Measurements from ENCODE around the gene TTLL10.

TTLL10 gene

DNA sequence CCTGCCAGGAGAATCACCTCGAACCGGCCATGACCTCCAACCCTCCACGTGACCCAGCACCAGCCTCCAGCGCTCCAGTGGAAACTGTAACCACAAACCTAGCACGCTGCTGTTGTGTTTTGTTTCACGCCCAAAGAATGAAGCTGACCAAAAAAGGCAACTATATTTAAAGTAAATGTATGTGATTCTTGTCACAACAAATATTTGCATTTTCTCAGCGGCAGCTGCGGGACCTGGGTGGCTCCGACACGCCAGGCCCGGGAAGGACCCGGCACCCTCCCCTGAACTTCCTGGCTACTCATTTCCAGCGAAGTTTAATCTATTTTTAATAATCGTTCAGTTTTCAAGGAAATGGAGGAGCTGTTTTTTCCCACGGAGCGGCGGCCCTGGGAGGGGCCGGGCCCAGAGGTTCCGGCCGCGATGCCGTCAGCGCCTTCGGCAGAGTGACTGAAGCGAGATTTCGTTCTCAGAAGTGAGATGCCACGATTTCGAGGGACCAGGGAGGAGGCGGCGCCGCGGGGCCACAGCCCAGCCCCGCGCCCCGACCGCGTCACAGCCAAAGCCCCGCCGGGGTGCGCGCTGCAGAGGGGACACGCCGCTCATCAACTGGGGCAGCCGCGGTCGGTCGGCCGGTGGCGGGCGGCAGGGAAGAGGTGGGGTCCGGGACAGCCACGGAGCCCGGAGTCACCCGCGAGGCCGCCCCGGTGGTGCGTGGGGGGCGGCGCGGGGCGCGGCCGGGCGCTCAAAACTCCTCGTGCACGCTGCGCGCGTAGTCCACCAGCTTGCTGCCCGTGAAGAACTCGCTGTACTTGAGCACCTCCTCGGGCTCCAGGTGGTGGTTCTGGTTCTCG, 43.3 kb downstream of the TTLL10 start:
- DNase-seq (ENCODE audit: low spot score), result no peak
- TF ChIP-seq, protein P1, sequence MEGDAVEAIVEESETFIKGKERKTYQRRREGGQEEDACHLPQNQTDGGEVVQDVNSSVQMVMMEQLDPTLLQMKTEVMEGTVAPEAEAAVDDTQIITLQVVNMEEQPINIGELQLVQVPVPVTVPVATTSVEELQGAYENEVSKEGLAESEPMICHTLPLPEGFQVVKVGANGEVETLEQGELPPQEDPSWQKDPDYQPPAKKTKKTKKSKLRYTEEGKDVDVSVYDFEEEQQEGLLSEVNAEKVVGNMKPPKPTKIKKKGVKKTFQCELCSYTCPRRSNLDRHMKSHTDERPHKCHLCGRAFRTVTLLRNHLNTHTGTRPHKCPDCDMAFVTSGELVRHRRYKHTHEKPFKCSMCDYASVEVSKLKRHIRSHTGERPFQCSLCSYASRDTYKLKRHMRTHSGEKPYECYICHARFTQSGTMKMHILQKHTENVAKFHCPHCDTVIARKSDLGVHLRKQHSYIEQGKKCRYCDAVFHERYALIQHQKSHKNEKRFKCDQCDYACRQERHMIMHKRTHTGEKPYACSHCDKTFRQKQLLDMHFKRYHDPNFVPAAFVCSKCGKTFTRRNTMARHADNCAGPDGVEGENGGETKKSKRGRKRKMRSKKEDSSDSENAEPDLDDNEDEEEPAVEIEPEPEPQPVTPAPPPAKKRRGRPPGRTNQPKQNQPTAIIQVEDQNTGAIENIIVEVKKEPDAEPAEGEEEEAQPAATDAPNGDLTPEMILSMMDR (IDR thresholded peaks at IDR 0.05), result no peak
- H3K4me3 ChIP-seq, result no peak overlapping the region
- H3K27ac ChIP-seq, result no peak overlapping the region

DNA sequence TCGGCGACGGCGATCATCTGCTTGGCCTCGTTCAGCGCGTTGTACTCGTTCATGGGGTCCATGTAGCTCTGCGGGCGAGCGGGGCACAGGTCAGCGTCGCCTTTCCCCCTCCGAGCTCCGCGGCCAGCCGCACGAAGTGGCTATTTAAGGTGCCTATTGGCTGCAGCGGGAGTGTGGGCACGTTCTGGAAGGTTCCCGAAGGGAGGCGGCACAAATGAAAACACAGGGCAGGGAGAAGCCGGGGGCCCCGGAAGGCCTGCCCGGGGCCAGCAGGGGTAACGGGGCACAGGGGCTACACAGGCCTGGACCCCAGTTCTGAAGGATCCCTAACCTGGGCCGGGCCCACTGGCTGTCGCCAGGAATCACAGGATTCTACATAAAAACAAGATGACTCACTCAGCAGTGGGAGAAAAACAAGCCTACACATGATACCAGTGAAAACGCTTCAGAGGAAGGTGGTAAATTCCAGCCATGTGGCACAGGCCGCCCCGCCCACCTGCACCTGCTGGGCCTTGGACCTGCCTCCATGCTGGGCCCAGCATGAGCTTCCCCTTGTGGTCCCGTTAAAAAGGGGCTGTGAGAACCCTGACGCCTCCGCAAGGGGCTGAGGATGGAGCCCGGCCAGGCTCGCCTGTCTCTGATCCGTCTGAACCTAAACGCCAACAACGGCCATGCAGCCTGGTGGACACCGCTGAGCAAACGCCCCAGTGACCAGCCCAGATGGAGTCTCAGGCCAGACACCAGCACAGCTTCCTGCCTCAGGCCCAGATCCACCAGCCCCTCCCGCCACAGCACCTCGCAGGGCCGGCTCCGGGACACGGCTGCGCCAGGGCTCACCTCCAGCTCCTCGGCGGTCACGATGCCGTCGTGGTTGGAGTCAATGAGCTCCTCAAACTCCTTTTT, 44.2 kb downstream of the TTLL10 start:
- H3K4me3 ChIP-seq, result no peak overlapping the region
- DNase-seq (ENCODE audit: low spot score), result no peak
- TF ChIP-seq, protein P1 (IDR thresholded peaks at IDR 0.05), result no peak
- H3K27ac ChIP-seq, result no peak overlapping the region

DNA sequence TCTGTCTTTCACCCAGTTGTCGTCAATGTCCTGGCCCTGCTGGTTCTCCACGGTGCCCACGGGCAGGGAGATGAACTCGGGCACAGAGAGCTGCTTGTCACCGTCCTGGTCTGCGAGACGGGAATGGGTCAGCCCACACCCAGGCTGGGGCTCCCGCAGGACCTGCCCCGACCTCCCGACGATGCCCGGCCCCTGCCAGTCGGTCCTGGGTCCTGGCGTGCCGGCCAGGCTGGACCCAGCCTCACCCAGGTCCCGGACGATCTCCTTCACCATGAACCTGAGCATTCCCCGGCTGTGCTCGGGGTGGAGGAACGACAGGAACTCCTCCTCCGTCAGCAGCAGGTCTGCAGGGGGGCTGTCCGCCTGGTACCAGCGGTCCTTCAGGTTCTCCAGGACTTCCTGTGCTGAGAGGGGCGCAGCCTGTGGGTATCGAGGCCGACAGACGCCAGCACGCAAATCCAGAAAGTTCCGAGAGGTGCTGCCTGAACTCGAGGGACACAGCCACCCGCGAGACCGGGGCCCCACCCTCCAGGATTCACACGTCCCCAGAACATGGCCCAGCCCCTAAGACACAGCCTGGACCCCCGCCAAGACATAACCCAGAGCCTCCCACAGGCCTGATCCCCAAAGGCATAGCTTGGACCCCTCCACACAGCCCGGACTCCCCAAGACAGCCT, 45.0 kb downstream of the TTLL10 start:
- TF ChIP-seq, protein P1 (IDR thresholded peaks at IDR 0.05), result no peak
- DNase-seq (ENCODE audit: low spot score), result no peak
- Histone ChIP-seq H3K4me3 (no peak overlapping the region), H3K27ac (no peak overlapping the region)

DNA sequence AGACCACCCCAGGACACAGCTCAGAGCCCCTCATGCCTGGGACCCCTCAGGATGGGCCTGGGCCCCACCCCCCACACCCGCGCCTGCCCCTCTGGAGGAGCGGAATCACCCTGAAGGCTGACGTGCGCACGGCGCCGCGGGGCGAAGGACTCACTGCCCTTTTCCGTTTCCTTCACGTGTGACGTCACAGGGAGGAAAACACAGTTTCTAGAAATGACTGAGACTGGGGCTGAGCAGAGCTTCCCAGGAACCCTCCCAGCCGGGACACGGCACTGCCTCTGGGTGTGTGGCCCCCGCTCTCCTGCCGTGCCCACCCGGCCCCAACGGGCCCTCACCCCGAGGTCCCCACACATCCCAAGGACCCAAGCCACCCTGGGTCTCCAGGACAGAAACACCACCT, 45.7 kb downstream of the TTLL10 start:
- TF ChIP-seq, protein P1 (IDR thresholded peaks at IDR 0.05), result no peak
- Histone ChIP-seq H3K27ac (no peak overlapping the region), H3K4me3 (no peak overlapping the region)
- no peak for DNase-seq (ENCODE audit: low spot score)

DNA sequence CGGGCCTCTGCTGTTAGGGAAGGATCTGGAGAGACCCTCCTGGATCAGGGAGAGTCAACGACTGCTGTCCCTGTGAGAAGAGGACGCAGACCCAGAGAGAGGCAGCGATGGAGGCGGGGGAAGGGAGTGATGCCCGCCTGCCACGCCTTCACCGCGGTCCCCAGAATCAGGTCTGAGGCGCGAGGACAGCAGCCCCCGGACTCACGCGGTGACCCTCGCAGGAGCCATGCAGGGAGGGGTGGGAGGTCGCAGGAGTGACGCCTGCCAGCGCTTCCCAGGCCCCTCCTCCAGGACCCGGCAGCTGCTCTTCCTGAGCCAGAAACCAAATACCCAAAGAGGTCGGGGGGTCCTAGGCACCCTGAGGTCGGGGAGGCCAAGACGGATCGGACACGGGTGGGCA, 46.5 kb downstream of the TTLL10 start:
- DNase-seq (ENCODE audit: low spot score), result no peak
- H3K4me3 ChIP-seq, result no peak overlapping the region
- TF ChIP-seq, protein P1 (IDR thresholded peaks at IDR 0.05), result no peak
- no peak overlapping the region for H3K27ac ChIP-seq

DNA sequence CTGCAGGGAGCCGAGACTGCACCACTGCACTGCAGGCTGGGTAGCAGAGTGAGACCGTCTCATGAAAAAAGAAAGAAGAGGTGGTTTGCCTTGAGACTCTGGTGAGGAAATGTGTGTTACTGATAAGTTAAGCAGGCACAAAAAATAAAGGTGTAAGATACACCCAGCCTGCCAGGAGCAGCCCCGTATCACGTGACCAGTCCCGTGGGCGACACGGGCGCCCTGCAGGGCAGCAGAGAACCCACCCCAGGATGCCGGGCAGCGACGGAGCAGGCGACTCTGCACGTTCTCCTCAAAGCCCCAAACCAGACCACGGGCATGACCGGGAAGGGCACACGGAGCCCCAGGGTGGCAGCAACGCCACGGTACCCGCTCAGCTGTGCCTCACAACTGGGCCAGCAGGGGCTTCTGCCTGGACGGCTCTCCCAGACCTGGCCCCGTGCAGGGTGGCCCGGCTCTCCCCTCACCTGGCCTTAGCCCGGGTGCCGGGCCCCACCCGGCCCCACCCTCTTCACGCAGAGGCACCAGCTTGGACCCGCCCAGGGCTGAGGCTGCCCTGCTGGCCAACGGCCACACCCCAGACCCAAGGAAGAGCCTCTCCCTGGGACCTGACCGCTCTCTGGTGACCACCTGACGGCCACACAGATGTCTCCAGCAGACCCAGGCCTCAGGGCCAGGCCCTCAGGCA, 48.4 kb downstream of the TTLL10 start:
- DNase-seq (ENCODE audit: low spot score), result no peak
- TF ChIP-seq, protein P1 (IDR thresholded peaks at IDR 0.05), result no peak
- no peak overlapping the region for H3K4me3 ChIP-seq
- no peak overlapping the region for H3K27ac ChIP-seq
